ENCODE measurements around the gene GLB1L.

Gene GLB1L

GRCh38 chr2:219252570-219252899 lies 7.3 kb upstream of the GLB1L start:
- no peak for ATAC-seq

- peak in 1 of 2 donors; percentile 2 for ATAC-seq
Measured at GRCh38 chr2:219252084-219252483, 6.8 kb upstream of the GLB1L start.

GRCh38 chr2:219251656-219252055 lies 6.4 kb upstream of the GLB1L start:
- no peak for ATAC-seq

- ATAC-seq, result no peak
Measured at GRCh38 chr2:219250049-219250781, 5.0 kb upstream of the GLB1L start.

GRCh38 chr2:219249203-219249980 lies 4.1 kb upstream of the GLB1L start:
- ATAC-seq, result no peak

GRCh38 chr2:219248845-219249202 lies 3.6 kb upstream of the GLB1L start:
- no peak for ATAC-seq

GRCh38 chr2:219247678-219248642 lies 2.7 kb upstream of the GLB1L start:
- peak; percentile 57 to 59 for ATAC-seq

GRCh38 chr2:219246559-219246958 lies 1.3 kb upstream of the GLB1L start:
- ATAC-seq, result no peak

- ATAC-seq, result no peak
Measured at GRCh38 chr2:219245899-219246230, 621 bp upstream of the GLB1L start.

- no peak for ATAC-seq
Measured at GRCh38 chr2:219244789-219245147, 476 bp downstream of the GLB1L start.

- ATAC-seq, result no peak
Measured at GRCh38 chr2:219243291-219243761, 1.9 kb downstream of the GLB1L start.

- no peak for ATAC-seq
Measured at GRCh38 chr2:219234331-219234730, 10.9 kb downstream of the GLB1L start.

GRCh38 chr2:219230059-219230540 lies 15.1 kb downstream of the GLB1L start:
- peak; percentile 7 to 19 for ATAC-seq

GRCh38 chr2:219229305-219230058 lies 15.8 kb downstream of the GLB1L start, which contains the start of the genes ANKZF1 and ATG9A:
ANKZF1 (plus strand) TSS chr2:219229806; CDS start chr2:219230258, 452 bp downstream.
ATG9A (minus strand) TSS chr2:219229636; CDS start chr2:219228024, 1,612 bp downstream.
- ATAC-seq, result peak; percentile 98 to 99

GRCh38 chr2:219228911-219229304 lies 16.3 kb downstream of the GLB1L start:
- ATAC-seq, result no peak

- no peak for ATAC-seq
Measured at GRCh38 chr2:219228041-219228910, 17.0 kb downstream of the GLB1L start.

- ATAC-seq, result no peak
Measured at GRCh38 chr2:219225350-219225749, 19.9 kb downstream of the GLB1L start.

- ATAC-seq, result no peak
Measured at GRCh38 chr2:219223831-219224610, 21.2 kb downstream of the GLB1L start.

- ATAC-seq, result no peak
Measured at GRCh38 chr2:219221957-219222518, 23.2 kb downstream of the GLB1L start.

All from activated CD4-positive, CD25-positive, alpha-beta regulatory T cell treated with anti-CD3 and anti-CD28 coated beads, Interleukin-2, amount 50 U/mL, for 24 hours (primary cell).